Measurements from ENCODE around the gene SHE.

DNA sequence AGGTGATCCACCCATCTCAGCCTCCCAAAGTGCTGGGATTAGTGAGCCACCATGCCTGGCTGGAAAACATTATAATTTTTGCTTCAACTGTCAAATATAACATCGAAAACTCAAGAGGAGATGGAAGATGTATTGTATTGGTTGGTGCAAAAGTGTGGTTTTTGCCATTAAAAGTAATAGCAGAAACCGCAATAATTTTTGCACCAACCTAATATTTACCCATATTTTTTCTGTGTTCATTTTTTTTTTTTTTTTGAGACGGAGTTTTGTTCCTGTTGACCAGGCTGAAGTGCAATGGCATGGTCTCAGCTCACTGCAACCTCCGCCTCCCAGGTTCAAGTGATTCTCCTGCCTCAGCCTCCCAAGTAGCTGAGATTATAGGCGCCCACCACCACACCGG is 27.1 kb upstream of the SHE start:
- no peak for TF ChIP-seq POLR2A (IDR thresholded peaks at IDR 0.05)
- TF ChIP-seq, protein P1, sequence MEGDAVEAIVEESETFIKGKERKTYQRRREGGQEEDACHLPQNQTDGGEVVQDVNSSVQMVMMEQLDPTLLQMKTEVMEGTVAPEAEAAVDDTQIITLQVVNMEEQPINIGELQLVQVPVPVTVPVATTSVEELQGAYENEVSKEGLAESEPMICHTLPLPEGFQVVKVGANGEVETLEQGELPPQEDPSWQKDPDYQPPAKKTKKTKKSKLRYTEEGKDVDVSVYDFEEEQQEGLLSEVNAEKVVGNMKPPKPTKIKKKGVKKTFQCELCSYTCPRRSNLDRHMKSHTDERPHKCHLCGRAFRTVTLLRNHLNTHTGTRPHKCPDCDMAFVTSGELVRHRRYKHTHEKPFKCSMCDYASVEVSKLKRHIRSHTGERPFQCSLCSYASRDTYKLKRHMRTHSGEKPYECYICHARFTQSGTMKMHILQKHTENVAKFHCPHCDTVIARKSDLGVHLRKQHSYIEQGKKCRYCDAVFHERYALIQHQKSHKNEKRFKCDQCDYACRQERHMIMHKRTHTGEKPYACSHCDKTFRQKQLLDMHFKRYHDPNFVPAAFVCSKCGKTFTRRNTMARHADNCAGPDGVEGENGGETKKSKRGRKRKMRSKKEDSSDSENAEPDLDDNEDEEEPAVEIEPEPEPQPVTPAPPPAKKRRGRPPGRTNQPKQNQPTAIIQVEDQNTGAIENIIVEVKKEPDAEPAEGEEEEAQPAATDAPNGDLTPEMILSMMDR (IDR thresholded peaks at IDR 0.05 in 4 of 5, conservative IDR thresholded peaks at IDR 0.05 in 1 of 5), result no peak

Measured in gastrocnemius medialis (tissue), 4 donors.